HCT116 (cell line): ENCODE measurements around the gene ARL9. TPM values are rescaled to one million over a fixed set of nuclear protein-coding genes. Genes with fewer than 3 reads are reported as not detected.

Experiments
- ATAC-seq: fragments of 200-7000 bp; cut with Tn5 transposase; 2 replicates; pipeline ENCODE4 v1.9.1; 2020; ENCODE audit warnings: mild to moderate bottlenecking, moderate library complexity
- BruUV-seq: library from RNA; stranded (reverse); fragments of 400-500 nt; replicated peaks from 2 replicates; lab custom pipeline; 2021; lab: Mats Ljungman, UMichigan
- CTCF ChIA-PET: fragments of 300-600 bp; sonication (Branson Sonifier 250); formaldehyde crosslinking; loops from one replicate; lab custom pipeline; 2021; ENCODE audit warnings: antibody characterized with exemption; lab: Charles Lee
- POLR2A ChIA-PET: fragments of 300-600, 350-600 bp; sonication (Branson Sonifier 250); formaldehyde crosslinking; loops from one replicate; lab custom pipeline; 2021; ENCODE audit warnings: antibody characterized with exemption; lab: Charles Lee
- RAD21 ChIA-PET, 2 experiments: fragments of 300-600 bp; sonication (Branson Sonifier 250); formaldehyde crosslinking; loops; one replicate each; lab custom pipeline; 2023; ENCODE audit warnings: low total read pairs in 2 of 2; ENCODE audit not compliant: uncharacterized antibody in 2 of 2, unreplicated experiment in 2 of 2, low non-redundant PET in 1 of 2; lab: Charles Lee
- DNase-seq: peaks from one replicate; pipeline ENCODE4 v3.0.0-alpha.2; 2010; ENCODE audit warnings: low read depth, low spot score
- H2AFZ ChIP-seq: fragments of 200-600 bp; shearing (Covaris generic), sonication (generic); 2 replicates; pipeline ENCODE4 v1.6.1; 2017; ENCODE audit warnings: low read depth, mixed run types, mixed read lengths, antibody characterized with exemption, low read length; ENCODE audit not compliant: poor library complexity, severe bottlenecking
- H3K27ac ChIP-seq: 2 replicates; pipeline ENCODE4 v1.5.1; 2012; ENCODE audit warnings: low read depth, low read length
- H3K27me3 ChIP-seq: fragments of 200-600 bp; sonication (generic); 2 replicates; pipeline ENCODE4 v1.6.1; 2016; ENCODE audit warnings: mixed run types, low read length, mixed read lengths; ENCODE audit not compliant: insufficient read depth
- H3K36me3 ChIP-seq, 2 experiments: fragments of 200-500 bp in 1 of 2; fragments of 200-600 bp in 1 of 2; sonication (Bioruptor generic) in 1 of 2; sonication (generic) in 1 of 2; 2 replicates each; pipeline versions ENCODE4 v1.5.1 to v1.6.1; 2014 to 2016; ENCODE audit warnings: low read length in 2 of 2, inconsistent platforms in 1 of 2, mixed read lengths in 1 of 2, mixed run types in 1 of 2; ENCODE audit not compliant: insufficient read depth in 2 of 2, control insufficient read depth in 1 of 2
- H3K4me1 ChIP-seq, 2 experiments: fragments of 200-600 bp in 1 of 2; sonication (generic) in 1 of 2; 2 replicates each; pipeline versions ENCODE4 v1.5.1 to v1.6.1; 2012 to 2017; ENCODE audit warnings: low read length in 2 of 2, inconsistent platforms in 1 of 2, mild to moderate bottlenecking in 1 of 2, mixed read lengths in 1 of 2, mixed run types in 1 of 2, moderate library complexity in 1 of 2; ENCODE audit not compliant: insufficient read depth in 2 of 2, control insufficient read depth in 1 of 2
- H3K4me2 ChIP-seq: fragments of 200-600 bp; sonication (generic); 2 replicates; pipeline ENCODE4 v1.6.1; 2017; ENCODE audit warnings: mixed run types, low read length, mixed read lengths
- H3K4me3 ChIP-seq, 2 experiments: fragments of 200-600 bp in 1 of 2; sonication (generic) in 1 of 2; replicated peaks in 1 of 2; 2 replicates each; pipeline ENCODE4 v1.5.1; 2011 to 2016; ENCODE audit warnings: low read length in 2 of 2, control low read depth in 1 of 2, low read depth in 1 of 2, mild to moderate bottlenecking in 1 of 2, mixed read lengths in 1 of 2, mixed run types in 1 of 2
- H3K79me2 ChIP-seq: fragments of 200-600 bp; sonication (generic); 2 replicates; pipeline ENCODE4 v1.6.1; 2017; ENCODE audit warnings: mild to moderate bottlenecking, mixed run types, low read length, moderate library complexity, mixed read lengths; ENCODE audit not compliant: insufficient read depth
- H3K9ac ChIP-seq: fragments of 200-600 bp; sonication (generic); 2 replicates; pipeline ENCODE4 v1.6.1; 2016; ENCODE audit warnings: low read length, mixed read lengths
- H3K9me2 ChIP-seq: fragments of 200-600 bp; sonication (generic), shearing (Covaris generic); 2 replicates; pipeline ENCODE4 v1.6.1; 2017; ENCODE audit warnings: mixed run types, mild to moderate bottlenecking, moderate library complexity; ENCODE audit not compliant: insufficient read depth
- H3K9me3 ChIP-seq, 2 experiments: fragments of 200-500 bp in 1 of 2; fragments of 200-600 bp in 1 of 2; sonication (Bioruptor generic) in 1 of 2; sonication (generic) in 1 of 2; 2 replicates each; pipeline ENCODE4 v1.6.1; 2014 to 2017; ENCODE audit warnings: low read length in 2 of 2, mixed read lengths in 2 of 2, inconsistent platforms in 1 of 2, low read depth in 1 of 2, mild to moderate bottlenecking in 1 of 2, mixed run types in 1 of 2, moderate library complexity in 1 of 2; ENCODE audit not compliant: control insufficient read depth in 1 of 2, insufficient read depth in 1 of 2
- H4K20me1 ChIP-seq: fragments of 200-600 bp; sonication (generic), shearing (Covaris generic); 2 replicates; pipeline ENCODE4 v1.6.1; 2017; ENCODE audit warnings: mixed run types, mild to moderate bottlenecking, moderate library complexity; ENCODE audit not compliant: insufficient read depth
- CEBPB ChIP-seq: IDR thresholded peaks from 2 replicates; pipeline ENCODE4 v1.6.1; 2012; ENCODE audit warnings: low read depth
- FOSL1 ChIP-seq: IDR thresholded peaks from 2 replicates; pipeline ENCODE4 v1.6.1; 2012; ENCODE audit warnings: low read depth
- POLR2AphosphoS5 ChIP-seq: IDR thresholded peaks from 2 replicates; pipeline ENCODE4 v1.6.1; 2011; ENCODE audit warnings: mild to moderate bottlenecking, low read depth, low read length, moderate library complexity
- SRF ChIP-seq: IDR thresholded peaks from 2 replicates; pipeline ENCODE4 v1.6.1; 2012; ENCODE audit warnings: low read depth
- YY1 ChIP-seq: IDR thresholded peaks from 2 replicates; pipeline ENCODE4 v1.6.1; 2011; ENCODE audit warnings: low read length, low read depth, moderate library complexity, mild to moderate bottlenecking; ENCODE audit not compliant: insufficient replicate concordance; ENCODE audit errors: extremely low read depth
- ZNF274 ChIP-seq: fragments of 200-500 bp; sonication (Bioruptor generic); IDR thresholded peaks from 2 replicates; pipeline ENCODE4 v1.6.1; 2014; ENCODE audit warnings: mild to moderate bottlenecking, low read depth, low read length, inconsistent platforms
- intact Hi-C: fragments of 100-400 bp; cut with micrococcal nuclease; formaldehyde crosslinking; loops from 2 replicates; pipeline ENCODE4 v1.10.0; 2022
- total RNA-seq: library from RNA; stranded (reverse); gene quantifications from one replicate; pipeline ENCODE4 v1.2.1, GENCODE V29; 2021; ENCODE audit not compliant: unreplicated experiment
- TF ChIP-seq, protein P1 (sequence below): IDR thresholded peaks from 2 replicates; pipeline ENCODE4 v1.6.1; 2012; ENCODE audit warnings: low read depth
- TF ChIP-seq, protein P2 (sequence below): IDR thresholded peaks from 2 replicates; pipeline ENCODE4 v1.6.1; 2012

Gene ARL9
- total RNA-seq, 1 experiment from 2014 or later = not detected

DNA sequence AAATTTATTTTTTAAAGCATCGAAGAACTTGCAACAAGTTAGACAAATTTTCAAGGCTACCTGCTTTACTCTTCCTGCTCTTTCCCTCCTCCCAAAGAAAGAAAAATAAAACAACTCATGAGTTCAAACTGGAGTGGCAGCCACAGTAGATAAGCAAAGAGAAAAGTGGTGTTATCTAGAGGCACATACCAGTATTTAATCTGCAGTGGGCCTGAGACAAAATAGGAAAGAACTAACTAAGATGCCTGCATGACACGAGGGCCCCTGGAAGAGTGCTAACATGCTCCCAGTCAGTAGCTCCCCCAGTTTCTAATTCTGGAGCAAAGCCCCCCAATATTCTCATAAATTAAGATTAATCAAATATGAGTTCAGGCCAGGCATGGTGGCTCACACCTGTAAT, 7.9 kb downstream of the ARL9 start (continued):
- TF ChIP-seq CEBPB = no peak
- TF ChIP-seq FOSL1 = no peak
- no peak for TF ChIP-seq SRF
- TF ChIP-seq YY1 = no peak
- TF ChIP-seq ZNF274 = no peak
- TF ChIP-seq, protein P1, sequence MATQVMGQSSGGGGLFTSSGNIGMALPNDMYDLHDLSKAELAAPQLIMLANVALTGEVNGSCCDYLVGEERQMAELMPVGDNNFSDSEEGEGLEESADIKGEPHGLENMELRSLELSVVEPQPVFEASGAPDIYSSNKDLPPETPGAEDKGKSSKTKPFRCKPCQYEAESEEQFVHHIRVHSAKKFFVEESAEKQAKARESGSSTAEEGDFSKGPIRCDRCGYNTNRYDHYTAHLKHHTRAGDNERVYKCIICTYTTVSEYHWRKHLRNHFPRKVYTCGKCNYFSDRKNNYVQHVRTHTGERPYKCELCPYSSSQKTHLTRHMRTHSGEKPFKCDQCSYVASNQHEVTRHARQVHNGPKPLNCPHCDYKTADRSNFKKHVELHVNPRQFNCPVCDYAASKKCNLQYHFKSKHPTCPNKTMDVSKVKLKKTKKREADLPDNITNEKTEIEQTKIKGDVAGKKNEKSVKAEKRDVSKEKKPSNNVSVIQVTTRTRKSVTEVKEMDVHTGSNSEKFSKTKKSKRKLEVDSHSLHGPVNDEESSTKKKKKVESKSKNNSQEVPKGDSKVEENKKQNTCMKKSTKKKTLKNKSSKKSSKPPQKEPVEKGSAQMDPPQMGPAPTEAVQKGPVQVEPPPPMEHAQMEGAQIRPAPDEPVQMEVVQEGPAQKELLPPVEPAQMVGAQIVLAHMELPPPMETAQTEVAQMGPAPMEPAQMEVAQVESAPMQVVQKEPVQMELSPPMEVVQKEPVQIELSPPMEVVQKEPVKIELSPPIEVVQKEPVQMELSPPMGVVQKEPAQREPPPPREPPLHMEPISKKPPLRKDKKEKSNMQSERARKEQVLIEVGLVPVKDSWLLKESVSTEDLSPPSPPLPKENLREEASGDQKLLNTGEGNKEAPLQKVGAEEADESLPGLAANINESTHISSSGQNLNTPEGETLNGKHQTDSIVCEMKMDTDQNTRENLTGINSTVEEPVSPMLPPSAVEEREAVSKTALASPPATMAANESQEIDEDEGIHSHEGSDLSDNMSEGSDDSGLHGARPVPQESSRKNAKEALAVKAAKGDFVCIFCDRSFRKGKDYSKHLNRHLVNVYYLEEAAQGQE = no peak
- TF ChIP-seq, protein P2, sequence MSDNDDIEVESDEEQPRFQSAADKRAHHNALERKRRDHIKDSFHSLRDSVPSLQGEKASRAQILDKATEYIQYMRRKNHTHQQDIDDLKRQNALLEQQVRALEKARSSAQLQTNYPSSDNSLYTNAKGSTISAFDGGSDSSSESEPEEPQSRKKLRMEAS = no peak

DNA sequence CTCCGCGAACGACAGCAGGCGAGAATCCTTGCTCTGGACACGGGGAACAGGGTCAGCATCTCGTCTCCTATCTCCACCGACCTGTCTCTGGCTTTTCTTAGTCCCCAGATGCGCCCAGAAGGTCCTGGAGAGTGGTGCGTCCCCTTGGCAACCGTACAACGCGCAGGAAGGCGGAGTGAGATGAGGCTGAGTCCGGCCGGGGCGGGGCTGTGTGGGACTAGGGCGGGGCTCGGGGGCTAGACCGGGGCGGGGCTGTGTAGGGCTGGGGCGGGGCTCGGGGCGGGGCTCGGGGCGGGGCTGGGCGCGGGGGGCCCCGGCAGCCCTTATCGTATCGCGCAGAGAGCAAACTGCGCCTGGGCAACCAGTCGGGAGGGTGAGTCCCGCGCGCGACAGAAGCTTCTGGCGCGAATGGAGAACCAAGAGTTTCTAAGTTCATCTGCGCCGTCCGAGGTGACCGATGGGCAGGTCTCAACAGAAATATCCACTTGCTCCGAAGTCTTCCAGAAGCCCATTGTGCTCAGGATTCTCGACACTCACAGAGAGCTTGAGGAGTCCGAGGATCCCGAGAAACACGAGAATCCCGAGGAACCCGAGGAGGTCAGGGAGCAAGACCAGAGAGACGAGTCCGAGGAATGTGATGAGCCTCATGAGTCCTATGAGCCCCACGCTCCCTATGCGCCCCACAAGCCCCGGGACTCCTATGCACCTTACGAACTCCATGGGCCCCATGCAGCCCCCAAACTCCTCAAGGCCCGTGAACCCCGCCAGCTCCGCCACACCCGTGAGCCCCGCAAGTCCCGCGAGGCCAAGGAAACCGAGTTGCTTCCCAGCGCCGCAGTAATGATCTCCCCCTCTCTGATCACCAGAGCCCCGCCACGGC, 24.9 kb downstream of the ARL9 start:
- Histone ChIP-seq H3K27me3 (no peaks in the 10 kb centered on the region), H4K20me1 (no peaks in the 10 kb centered on the region), H3K4me2 (peak overlapping the region; percentile 85), H3K9me2 (no peaks in the 10 kb centered on the region), H3K9ac (peak overlapping the region; percentile 36), H3K27ac (no peak overlapping the region), H3K4me3 (peak overlapping the region; percentile 38 to 49), H3K9me3 (no peaks in the 10 kb centered on the region), H3K79me2 (no peaks in the 10 kb centered on the region)
- BruUV-seq = TSS peak; percentile 57
- RAD21 ChIA-PET = no interaction called here
- CTCF ChIA-PET = no interaction called here
- POLR2A ChIA-PET = no interaction called here
- DNase-seq = peak; percentile 62
- TF ChIP-seq FOSL1 (no peak), POLR2AphosphoS5 (peak; percentile 75)
- TF ChIP-seq, all 23 proteins: peak for 1
- intact Hi-C loops = no loop called here
- Histone ChIP-seq H3K4me1 (peaks cover 0 to 11% of the 10 kb centered on the region in 2 experiments; a peak in 3 of 4 replicates), H2AFZ (peak overlapping the region; percentile 96), H3K36me3 (no peaks in the 10 kb centered on the region)
- peak; percentile 99 for ATAC-seq
